ENCODE results near the gene TRAK1. TPM values are rescaled to one million over a fixed set of nuclear protein-coding genes. Genes with fewer than 3 reads are reported as not detected.
A peak's percentile ranks its signal among the peaks of the same experiment; 100 is the strongest.

Gene TRAK1
- total and polyA plus RNA-seq, 4 donors, result 35.3 to 69.6 (median 51.7) TPM

GRCh38 chr3:42119561-42120355, 28.6 kb downstream of the TRAK1 start:
- WGBS (ENCODE audit: insufficient coverage), result 81% methylated on average over 6 of the region's 7 CpGs

GRCh38 chr3:42120866-42121265, 29.7 kb downstream of the TRAK1 start:
- peaks cover 4% of the 10 kb centered on the region for H3K36me3 ChIP-seq (ENCODE audit: control insufficient read depth, insufficient read depth, low read length)
- DNase-seq (ENCODE audit: low read depth in 4 of 6, low spot score in 6 of 6), result no peak
- H3K27ac ChIP-seq (ENCODE audit: low read depth, low read length), result no peak overlapping the region
- no peaks in the 10 kb centered on the region for H3K27me3 ChIP-seq (ENCODE audit: control insufficient read depth, insufficient read depth, low read length)
- no peaks in the 10 kb centered on the region for H3K9me3 ChIP-seq (ENCODE audit: control insufficient read depth, insufficient read depth, low read length)
- WGBS (ENCODE audit: insufficient coverage), result 63% methylated on average over 2 of the region's 3 CpGs
- no peak overlapping the region for H3K4me3 ChIP-seq (ENCODE audit: low read depth, low read length)
- peaks cover 30% of the 10 kb centered on the region for H3K4me1 ChIP-seq (ENCODE audit: control insufficient read depth, insufficient read depth, low read length)

More at GRCh38 chr3:42119561-42120355, 28.6 kb downstream of the TRAK1 start:
- H3K4me3 ChIP-seq (ENCODE audit: low read depth, low read length), result no peak overlapping the region
- H3K4me1 ChIP-seq (ENCODE audit: control insufficient read depth, insufficient read depth, low read length), result peaks cover 30% of the 10 kb centered on the region
- DNase-seq (ENCODE audit: low read depth in 4 of 6, low spot score in 6 of 6), result no peak
- no peaks in the 10 kb centered on the region for H3K27me3 ChIP-seq (ENCODE audit: control insufficient read depth, insufficient read depth, low read length)
- H3K36me3 ChIP-seq (ENCODE audit: control insufficient read depth, insufficient read depth, low read length), result no peaks in the 10 kb centered on the region
- H3K27ac ChIP-seq (ENCODE audit: low read depth, low read length), result no peak overlapping the region
- H3K9me3 ChIP-seq (ENCODE audit: control insufficient read depth, insufficient read depth, low read length), result no peaks in the 10 kb centered on the region

GRCh38 chr3:42122261-42123011, 31.3 kb downstream of the TRAK1 start:
- no peak for DNase-seq (ENCODE audit: low read depth in 4 of 6, low spot score in 6 of 6)
- peaks cover 20% of the 10 kb centered on the region for H3K4me1 ChIP-seq (ENCODE audit: control insufficient read depth, insufficient read depth, low read length)

GRCh38 chr3:42123012-42123581, 31.9 kb downstream of the TRAK1 start:
- DNase-seq (ENCODE audit: low read depth in 4 of 6, low spot score in 6 of 6), result no peak
- H3K27me3 ChIP-seq (ENCODE audit: control insufficient read depth, insufficient read depth, low read length), result no peaks in the 10 kb centered on the region
- no peak overlapping the region for H3K4me3 ChIP-seq (ENCODE audit: low read depth, low read length)
- H3K4me1 ChIP-seq (ENCODE audit: control insufficient read depth, insufficient read depth, low read length), result peaks cover 15% of the 10 kb centered on the region
- WGBS (ENCODE audit: insufficient coverage), result 89% methylated on average over 6 of the region's 8 CpGs
- H3K36me3 ChIP-seq (ENCODE audit: control insufficient read depth, insufficient read depth, low read length), result peaks cover 6% of the 10 kb centered on the region
- no peaks in the 10 kb centered on the region for H3K9me3 ChIP-seq (ENCODE audit: control insufficient read depth, insufficient read depth, low read length)
- no peak overlapping the region for H3K27ac ChIP-seq (ENCODE audit: low read depth, low read length)

More at GRCh38 chr3:42122261-42123011, 31.3 kb downstream of the TRAK1 start:
- Histone ChIP-seq H3K27me3 (ENCODE audit: control insufficient read depth, insufficient read depth, low read length) (no peaks in the 10 kb centered on the region), H3K9me3 (ENCODE audit: control insufficient read depth, insufficient read depth, low read length) (no peaks in the 10 kb centered on the region), H3K36me3 (ENCODE audit: control insufficient read depth, insufficient read depth, low read length) (peaks cover 6% of the 10 kb centered on the region), H3K27ac (ENCODE audit: low read depth, low read length) (no peak overlapping the region), H3K4me3 (ENCODE audit: low read depth, low read length) (no peak overlapping the region)
- WGBS (ENCODE audit: insufficient coverage), result 80% methylated on average over 2 of the region's 4 CpGs

- Histone ChIP-seq H3K4me3 (ENCODE audit: low read depth, low read length) (no peak overlapping the region), H3K27ac (ENCODE audit: low read depth, low read length) (no peak overlapping the region), H3K9me3 (ENCODE audit: control insufficient read depth, insufficient read depth, low read length) (no peaks in the 10 kb centered on the region), H3K36me3 (ENCODE audit: control insufficient read depth, insufficient read depth, low read length) (peaks cover 6% of the 10 kb centered on the region), H3K27me3 (ENCODE audit: control insufficient read depth, insufficient read depth, low read length) (no peaks in the 10 kb centered on the region), H3K4me1 (ENCODE audit: control insufficient read depth, insufficient read depth, low read length) (peaks cover 12% of the 10 kb centered on the region)
- DNase-seq (ENCODE audit: low read depth in 4 of 6, low spot score in 6 of 6), result peak in 2 of 6 donors; percentile 32 to 55
- WGBS (ENCODE audit: insufficient coverage), result 92% methylated on average over 4 of the region's 5 CpGs
Measured at GRCh38 chr3:42123824-42124658, 32.9 kb downstream of the TRAK1 start.

GRCh38 chr3:42127226-42127625, 36.1 kb downstream of the TRAK1 start:
- no CpG with 5 or more reads among the region's 3 CpGs for WGBS (ENCODE audit: insufficient coverage)
- peaks cover 6% of the 10 kb centered on the region for H3K36me3 ChIP-seq (ENCODE audit: control insufficient read depth, insufficient read depth, low read length)
- H3K4me1 ChIP-seq (ENCODE audit: control insufficient read depth, insufficient read depth, low read length), result peaks cover 11% of the 10 kb centered on the region
- no peak overlapping the region for H3K27ac ChIP-seq (ENCODE audit: low read depth, low read length)
- H3K4me3 ChIP-seq (ENCODE audit: low read depth, low read length), result no peak overlapping the region
- no peak for DNase-seq (ENCODE audit: low read depth in 4 of 6, low spot score in 6 of 6)
- no peaks in the 10 kb centered on the region for H3K9me3 ChIP-seq (ENCODE audit: control insufficient read depth, insufficient read depth, low read length)
- H3K27me3 ChIP-seq (ENCODE audit: control insufficient read depth, insufficient read depth, low read length), result no peaks in the 10 kb centered on the region

GRCh38 chr3:42128526-42128925, 37.4 kb downstream of the TRAK1 start:
- no peak overlapping the region for H3K4me3 ChIP-seq (ENCODE audit: low read depth, low read length)
- no peaks in the 10 kb centered on the region for H3K9me3 ChIP-seq (ENCODE audit: control insufficient read depth, insufficient read depth, low read length)
- no peak overlapping the region for H3K27ac ChIP-seq (ENCODE audit: low read depth, low read length)
- peaks cover 6% of the 10 kb centered on the region for H3K36me3 ChIP-seq (ENCODE audit: control insufficient read depth, insufficient read depth, low read length)
- WGBS (ENCODE audit: insufficient coverage), result no CpG with 5 or more reads among the region's 1 CpG
- H3K4me1 ChIP-seq (ENCODE audit: control insufficient read depth, insufficient read depth, low read length), result peaks cover 6% of the 10 kb centered on the region
- peak in 1 of 6 donors; percentile 44 for DNase-seq (ENCODE audit: low read depth in 4 of 6, low spot score in 6 of 6)
- H3K27me3 ChIP-seq (ENCODE audit: control insufficient read depth, insufficient read depth, low read length), result no peaks in the 10 kb centered on the region

- DNase-seq (ENCODE audit: low read depth in 4 of 6, low spot score in 6 of 6), result peak in 1 of 6 donors; percentile 30
- Histone ChIP-seq H3K27me3 (ENCODE audit: control insufficient read depth, insufficient read depth, low read length) (no peaks in the 10 kb centered on the region), H3K4me1 (ENCODE audit: control insufficient read depth, insufficient read depth, low read length) (peaks cover 2% of the 10 kb centered on the region), H3K4me3 (ENCODE audit: low read depth, low read length) (no peak overlapping the region), H3K9me3 (ENCODE audit: control insufficient read depth, insufficient read depth, low read length) (no peaks in the 10 kb centered on the region), H3K27ac (ENCODE audit: low read depth, low read length) (no peak overlapping the region), H3K36me3 (ENCODE audit: control insufficient read depth, insufficient read depth, low read length) (peaks cover 6% of the 10 kb centered on the region)
- 79% methylated on average over 13 of the region's 18 CpGs for WGBS (ENCODE audit: insufficient coverage)
Measured at GRCh38 chr3:42129014-42129953, 38.1 kb downstream of the TRAK1 start.

Measured in spinal cord (tissue), 10 donors.